Activated T-helper 1 cell treated with anti-CD3 and anti-CD28 coated beads, Interleukin-12 subunit alpha, Interleukin-12 subunit beta, Interleukin-2, Interleukin-4 antibody, amounts not matched to agents 30 ng/mL and 10 ng/mL and 1 ng/mL, durations not matched to agents 14 hours and 24 hours and 36 hours (primary cell): Measurements from ENCODE around the gene SSH3. TPM values are rescaled to one million over a fixed set of nuclear protein-coding genes. Genes with fewer than 3 reads are reported as not detected.

Experiments used
- DNase-seq: peaks from one replicate; pipeline ENCODE4 v3.0.0; 2021; ENCODE audit warnings: low spot score
- H3K27ac Mint-ChIP-seq: one replicate; pipeline ENCODE4 v1.8.0; 2021; ENCODE audit warnings: mild to moderate bottlenecking, mixed read lengths
- H3K27me3 Mint-ChIP-seq: one replicate; pipeline ENCODE4 v1.8.0; 2022; ENCODE audit warnings: mild to moderate bottlenecking, moderate library complexity, mixed read lengths; ENCODE audit not compliant: insufficient read depth
- H3K36me3 Mint-ChIP-seq: one replicate; pipeline ENCODE4 v1.8.0; 2021; ENCODE audit warnings: low read depth, mixed read lengths
- H3K4me1 Mint-ChIP-seq: one replicate; pipeline ENCODE4 v1.8.0; 2021; ENCODE audit warnings: low read depth, mixed read lengths
- H3K4me3 Mint-ChIP-seq: one replicate; pipeline ENCODE4 v1.8.0; 2021; ENCODE audit warnings: mild to moderate bottlenecking, moderate library complexity, mixed read lengths
- H3K9me3 Mint-ChIP-seq: one replicate; pipeline ENCODE4 v1.8.0; 2021; ENCODE audit warnings: mixed read lengths
- intact Hi-C: fragments of 100-400 bp; cut with micrococcal nuclease; formaldehyde crosslinking; loops from one replicate; pipeline ENCODE4 v1.15.1; 2024
- total RNA-seq: library from RNA; stranded (reverse); gene quantifications from 2 replicates; pipeline ENCODE4 v1.2.3, GENCODE V29; 2022

The SSH3 gene
- total RNA-seq, 1 donor from 2014 or later, result 9.4 TPM

- H3K27ac Mint-ChIP-seq, result peak overlapping the region; percentile 96
- peaks cover 45% of the 10 kb centered on the region for H3K36me3 Mint-ChIP-seq
- peak overlapping the region; percentile 96 for H3K4me3 Mint-ChIP-seq
Measured at GRCh38 chr11:67270256-67271204, 32.8 kb upstream of the SSH3 start.

DNA sequence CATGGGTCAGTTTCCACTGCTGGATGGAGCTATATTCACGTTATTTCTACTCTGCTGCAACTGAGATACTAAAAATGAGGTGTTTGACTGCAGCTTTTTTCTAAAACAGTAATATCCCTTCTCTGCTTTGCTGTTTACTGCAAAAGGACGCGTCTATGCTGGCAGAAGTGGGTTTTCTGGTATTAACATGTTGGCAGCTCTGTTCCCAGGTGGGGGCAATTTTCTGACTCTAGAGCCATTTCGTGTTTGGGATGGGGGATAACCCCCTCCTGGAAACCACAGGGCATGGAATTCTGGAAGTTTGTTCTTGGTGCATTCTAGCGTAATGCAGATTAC lies 32.2 kb upstream of the SSH3 start:
- Mint-ChIP-seq H3K27me3 (no peaks in the 10 kb centered on the region), H3K36me3 (peaks cover 50% of the 10 kb centered on the region), H3K27ac (peak overlapping the region; percentile 96), H3K4me3 (peak overlapping the region; percentile 96), H3K9me3 (no peaks in the 10 kb centered on the region), H3K4me1 (peaks cover 69% of the 10 kb centered on the region)
- DNase-seq, result no peak
- intact Hi-C loops, result no loop called here

More at GRCh38 chr11:67270256-67271204, 32.8 kb upstream of the SSH3 start:
- intact Hi-C loops, result loop anchor here (1.0 kb wide), 1 partner anchor 215 kb away; no protein-coding TSS in a partner anchor
- Mint-ChIP-seq H3K9me3 (no peaks in the 10 kb centered on the region), H3K4me1 (peaks cover 67% of the 10 kb centered on the region), H3K27me3 (no peaks in the 10 kb centered on the region)
- DNase-seq, result no peak

DNA sequence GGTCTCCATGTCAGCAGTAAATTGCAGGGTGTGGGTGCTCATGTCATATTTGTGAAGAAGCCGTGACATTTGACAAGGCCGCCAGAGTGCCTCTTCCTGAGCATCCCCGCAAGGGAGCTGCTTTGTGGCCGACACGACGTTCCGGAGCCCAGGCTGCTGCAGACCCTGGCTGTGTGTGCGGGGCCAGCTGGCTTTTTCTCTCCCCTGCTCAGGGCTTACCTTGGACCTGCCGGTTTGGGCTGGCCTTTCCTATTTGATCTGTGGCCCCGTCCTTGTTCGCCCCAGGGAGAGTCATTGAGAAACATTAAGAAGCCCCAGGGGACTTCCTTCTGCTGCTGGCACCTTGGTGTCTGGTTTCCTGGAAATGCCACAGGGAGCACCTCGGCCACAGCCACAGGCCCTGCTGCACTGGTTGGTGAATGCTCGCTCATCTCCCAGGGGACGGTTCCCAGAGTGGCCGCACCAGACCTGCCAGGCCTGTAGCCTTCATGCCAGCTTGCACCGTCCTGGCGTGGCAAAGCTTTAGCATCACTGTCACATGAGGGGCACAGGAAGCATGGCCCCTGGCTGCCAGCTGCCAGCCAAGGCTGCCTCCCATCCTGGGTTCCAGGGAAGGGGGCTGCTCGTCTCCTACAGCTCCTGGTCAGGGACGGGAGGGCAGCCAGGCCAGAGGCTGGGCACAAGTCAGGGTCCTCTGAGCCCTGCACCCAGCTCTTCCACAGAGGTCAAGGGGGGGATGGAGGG lies 31.6 kb upstream of the SSH3 start:
- DNase-seq, result peak; percentile 59
- peak overlapping the region; percentile 96 for H3K4me3 Mint-ChIP-seq
- H3K36me3 Mint-ChIP-seq, result peaks cover 52% of the 10 kb centered on the region
- peak overlapping the region; percentile 96 for H3K27ac Mint-ChIP-seq
- intact Hi-C loops, result no loop called here
- no peaks in the 10 kb centered on the region for H3K9me3 Mint-ChIP-seq
- no peaks in the 10 kb centered on the region for H3K27me3 Mint-ChIP-seq
- peaks cover 74% of the 10 kb centered on the region for H3K4me1 Mint-ChIP-seq

DNA sequence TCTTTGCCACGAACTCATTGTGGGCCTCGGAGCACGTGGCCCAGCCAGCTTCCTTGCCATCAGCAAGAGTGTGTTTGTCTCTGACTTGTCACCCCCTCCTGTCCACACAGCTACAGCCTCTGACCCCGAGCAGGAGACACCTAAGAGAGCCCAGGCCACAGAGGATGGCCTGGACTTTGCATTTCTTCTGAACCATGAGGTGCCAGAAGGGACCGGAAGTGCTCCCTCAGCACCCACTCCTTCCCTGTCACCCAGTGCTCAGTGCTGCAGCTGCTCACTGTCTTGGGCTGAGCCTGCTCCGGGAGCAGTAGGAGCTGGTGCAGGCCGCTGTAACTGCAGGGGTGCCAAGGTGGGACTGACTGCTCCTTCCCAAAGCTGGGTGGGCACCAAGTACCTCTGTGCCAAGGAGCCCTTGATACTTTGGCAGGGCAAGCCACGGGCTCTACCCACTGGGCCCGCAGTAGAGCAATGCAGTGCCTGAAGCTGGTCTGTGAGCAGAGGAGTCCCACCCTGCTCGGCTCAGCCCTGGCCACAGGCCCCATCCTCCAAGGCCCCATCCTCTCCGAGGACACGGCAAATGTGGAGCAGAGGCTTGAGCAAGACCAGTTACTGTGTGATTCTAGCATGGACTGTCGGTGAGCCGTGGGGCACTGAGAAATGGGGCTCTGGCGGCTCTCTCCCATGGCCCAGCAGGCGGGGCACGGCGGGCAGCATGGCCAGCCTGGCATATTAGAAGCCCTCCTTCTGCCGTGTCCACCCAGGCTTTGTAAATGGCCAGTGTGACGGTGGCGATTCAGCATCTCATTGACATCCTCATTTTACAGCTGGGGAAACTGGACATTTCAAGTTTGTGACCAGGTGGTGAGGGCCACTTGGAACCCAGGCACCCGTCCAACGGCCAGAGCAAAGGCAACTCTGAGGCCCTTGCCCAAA lies 30.7 kb upstream of the SSH3 start:
- H3K36me3 Mint-ChIP-seq, result peaks cover 48% of the 10 kb centered on the region
- DNase-seq, result no peak
- intact Hi-C loops, result no loop called here
- H3K4me3 Mint-ChIP-seq, result peak overlapping the region; percentile 96
- peak overlapping the region; percentile 96 for H3K27ac Mint-ChIP-seq
- peaks cover 71% of the 10 kb centered on the region for H3K4me1 Mint-ChIP-seq
- no peaks in the 10 kb centered on the region for H3K9me3 Mint-ChIP-seq
- H3K27me3 Mint-ChIP-seq, result no peaks in the 10 kb centered on the region

- Mint-ChIP-seq H3K36me3 (peaks cover 43% of the 10 kb centered on the region), H3K27ac (peak overlapping the region; percentile 96), H3K27me3 (no peaks in the 10 kb centered on the region), H3K9me3 (no peaks in the 10 kb centered on the region), H3K4me1 (peaks cover 62% of the 10 kb centered on the region), H3K4me3 (peak overlapping the region; percentile 96)
- intact Hi-C loops, result no loop called here
- DNase-seq, result no peak
Measured at GRCh38 chr11:67273260-67273990, 29.9 kb upstream of the SSH3 start.

- Mint-ChIP-seq H3K36me3 (peaks cover 39% of the 10 kb centered on the region), H3K4me1 (peaks cover 69% of the 10 kb centered on the region), H3K27me3 (no peaks in the 10 kb centered on the region), H3K27ac (peak overlapping the region; percentile 96), H3K9me3 (no peaks in the 10 kb centered on the region), H3K4me3 (peak overlapping the region; percentile 72)
- DNase-seq, result no peak
- intact Hi-C loops, result no loop called here
Measured at GRCh38 chr11:67274768-67275605, 28.3 kb upstream of the SSH3 start.

GRCh38 chr11:67275606-67276409 lies 27.5 kb upstream of the SSH3 start:
- Mint-ChIP-seq H3K4me1 (peaks cover 63% of the 10 kb centered on the region), H3K36me3 (peaks cover 35% of the 10 kb centered on the region), H3K9me3 (no peaks in the 10 kb centered on the region), H3K4me3 (peak overlapping the region; percentile 72), H3K27ac (peak overlapping the region; percentile 96), H3K27me3 (no peaks in the 10 kb centered on the region)
- DNase-seq, result no peak
- intact Hi-C loops, result no loop called here

DNA sequence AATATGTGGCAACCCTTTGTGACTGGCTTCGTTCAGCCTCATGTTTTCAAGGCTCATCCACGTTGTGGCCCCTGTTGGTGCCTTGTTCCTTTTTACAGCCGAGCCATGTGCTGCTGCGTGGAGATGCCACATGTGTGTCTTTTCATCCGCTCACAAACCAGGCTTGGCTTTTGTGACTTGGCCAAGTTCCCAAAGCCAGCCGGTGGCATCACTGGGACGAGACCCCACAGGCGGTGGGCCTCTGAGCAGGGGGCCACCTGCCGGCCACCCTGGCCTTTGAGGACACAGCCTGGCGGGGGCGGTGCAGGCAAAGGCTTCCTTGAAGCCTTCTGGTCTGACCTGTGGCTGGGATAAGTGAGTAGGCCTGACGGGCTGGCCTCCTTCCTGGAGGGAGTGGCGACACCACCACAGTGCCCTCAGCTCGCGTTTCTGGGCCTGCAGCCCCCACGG lies 26.5 kb upstream of the SSH3 start:
- Mint-ChIP-seq H3K27ac (peak overlapping the region; percentile 96), H3K27me3 (no peaks in the 10 kb centered on the region), H3K9me3 (no peaks in the 10 kb centered on the region), H3K4me1 (peaks cover 53% of the 10 kb centered on the region), H3K36me3 (peaks cover 31% of the 10 kb centered on the region), H3K4me3 (peak overlapping the region; percentile 77)
- DNase-seq, result no peak
- intact Hi-C loops, result loop anchor here (1.0 kb wide), 3 partner anchors 9 to 40 kb away; no protein-coding TSS in a partner anchor

- DNase-seq, result peak; percentile 87
- Mint-ChIP-seq H3K36me3 (peaks cover 30% of the 10 kb centered on the region), H3K27me3 (no peaks in the 10 kb centered on the region), H3K27ac (peak overlapping the region; percentile 96), H3K9me3 (no peaks in the 10 kb centered on the region), H3K4me3 (peak overlapping the region; percentile 77), H3K4me1 (peaks cover 50% of the 10 kb centered on the region)
- intact Hi-C loops, result loop anchor here (1.0 kb wide), 3 partner anchors 9 to 40 kb away; no protein-coding TSS in a partner anchor
Measured at GRCh38 chr11:67277231-67277961, 25.9 kb upstream of the SSH3 start.
